T-helper 1 cell treated with Interleukin-12 subunit alpha and Interleukin-12 subunit beta and Interleukin-4 antibody, amounts not matched to agents 30 μg/mL and 1 μg/mL, for 36 hours (primary cell): ENCODE results near the gene NKPD1.
A peak's percentile ranks its signal among the peaks of the same experiment; 100 is the strongest.

Source experiments
- H3K27ac Mint-ChIP-seq: one replicate; pipeline ENCODE4 v1.8.0; 2021; ENCODE audit warnings: mild to moderate bottlenecking, mixed read lengths
- H3K27me3 Mint-ChIP-seq: one replicate; pipeline ENCODE4 v1.8.0; 2021; ENCODE audit warnings: low read depth, mixed read lengths
- H3K36me3 Mint-ChIP-seq: one replicate; pipeline ENCODE4 v1.8.0; 2021; ENCODE audit warnings: low read depth, mixed read lengths
- H3K4me1 Mint-ChIP-seq: one replicate; pipeline ENCODE4 v1.8.0; 2021; ENCODE audit warnings: low read depth, mixed read lengths
- H3K4me3 Mint-ChIP-seq: one replicate; pipeline ENCODE4 v1.8.0; 2021; ENCODE audit warnings: mild to moderate bottlenecking, moderate library complexity, mixed read lengths
- H3K9me3 Mint-ChIP-seq: one replicate; pipeline ENCODE4 v1.8.0; 2021; ENCODE audit warnings: mixed read lengths

NKPD1 gene

GRCh38 chr19:45152504-45153338 lies 8.1 kb downstream of the NKPD1 start:
- H3K4me3 Mint-ChIP-seq, result peak overlapping the region; percentile 69
- peaks cover 31% of the 10 kb centered on the region for H3K27me3 Mint-ChIP-seq
- H3K36me3 Mint-ChIP-seq, result no peaks in the 10 kb centered on the region
- no peaks in the 10 kb centered on the region for H3K9me3 Mint-ChIP-seq
- peak overlapping the region; percentile 29 for H3K27ac Mint-ChIP-seq
- peaks cover 13% of the 10 kb centered on the region for H3K4me1 Mint-ChIP-seq

GRCh38 chr19:45151821-45152503 lies 8.8 kb downstream of the NKPD1 start:
- Mint-ChIP-seq H3K27ac (no peak overlapping the region), H3K27me3 (peaks cover 27% of the 10 kb centered on the region)

GRCh38 chr19:45151320-45151719 lies 9.5 kb downstream of the NKPD1 start:
- H3K36me3 Mint-ChIP-seq, result no peaks in the 10 kb centered on the region
- no peaks in the 10 kb centered on the region for H3K9me3 Mint-ChIP-seq
- H3K4me1 Mint-ChIP-seq, result peaks cover 13% of the 10 kb centered on the region

More at GRCh38 chr19:45151821-45152503, 8.8 kb downstream of the NKPD1 start:
- Mint-ChIP-seq H3K9me3 (no peaks in the 10 kb centered on the region), H3K4me3 (no peak overlapping the region), H3K4me1 (peaks cover 13% of the 10 kb centered on the region), H3K36me3 (no peaks in the 10 kb centered on the region)

GRCh38 chr19:45150751-45151281 lies 10.0 kb downstream of the NKPD1 start:
- peaks cover 27% of the 10 kb centered on the region for H3K27me3 Mint-ChIP-seq
- H3K4me1 Mint-ChIP-seq, result peaks cover 13% of the 10 kb centered on the region
- no peaks in the 10 kb centered on the region for H3K36me3 Mint-ChIP-seq
- H3K9me3 Mint-ChIP-seq, result no peaks in the 10 kb centered on the region
- no peak overlapping the region for H3K27ac Mint-ChIP-seq
- no peak overlapping the region for H3K4me3 Mint-ChIP-seq

More at GRCh38 chr19:45151320-45151719, 9.5 kb downstream of the NKPD1 start:
- Mint-ChIP-seq H3K4me3 (no peak overlapping the region), H3K27me3 (peaks cover 27% of the 10 kb centered on the region), H3K27ac (no peak overlapping the region)

- Mint-ChIP-seq H3K4me1 (peaks cover 13% of the 10 kb centered on the region), H3K9me3 (no peaks in the 10 kb centered on the region), H3K27ac (no peak overlapping the region), H3K27me3 (peaks cover 24% of the 10 kb centered on the region), H3K36me3 (no peaks in the 10 kb centered on the region), H3K4me3 (no peak overlapping the region)
These were observed 10.6 kb downstream of the NKPD1 start for GRCh38 chr19:45150180-45150579.

GRCh38 chr19:45149129-45149528 lies 11.7 kb downstream of the NKPD1 start:
- H3K27ac Mint-ChIP-seq, result no peak overlapping the region
- peaks cover 10% of the 10 kb centered on the region for H3K4me1 Mint-ChIP-seq
- no peaks in the 10 kb centered on the region for H3K36me3 Mint-ChIP-seq
- H3K4me3 Mint-ChIP-seq, result no peak overlapping the region
- no peaks in the 10 kb centered on the region for H3K9me3 Mint-ChIP-seq
- H3K27me3 Mint-ChIP-seq, result peaks cover 18% of the 10 kb centered on the region

GRCh38 chr19:45147835-45148676 lies 12.7 kb downstream of the NKPD1 start:
- H3K4me1 Mint-ChIP-seq, result peaks cover 6% of the 10 kb centered on the region
- H3K36me3 Mint-ChIP-seq, result peaks cover under 1% of the 10 kb centered on the region
- peaks cover 13% of the 10 kb centered on the region for H3K27me3 Mint-ChIP-seq
- no peaks in the 10 kb centered on the region for H3K9me3 Mint-ChIP-seq
- no peak overlapping the region for H3K27ac Mint-ChIP-seq
- no peak overlapping the region for H3K4me3 Mint-ChIP-seq

- H3K4me1 Mint-ChIP-seq, result peaks cover 2% of the 10 kb centered on the region
- peaks cover 7% of the 10 kb centered on the region for H3K27me3 Mint-ChIP-seq
- peaks cover 3% of the 10 kb centered on the region for H3K36me3 Mint-ChIP-seq
- H3K27ac Mint-ChIP-seq, result no peak overlapping the region
- H3K4me3 Mint-ChIP-seq, result no peak overlapping the region
- no peaks in the 10 kb centered on the region for H3K9me3 Mint-ChIP-seq
These were observed 14.0 kb downstream of the NKPD1 start for GRCh38 chr19:45146741-45147205.

GRCh38 chr19:45146251-45146650 lies 14.5 kb downstream of the NKPD1 start:
- Mint-ChIP-seq H3K9me3 (no peaks in the 10 kb centered on the region), H3K4me1 (peaks cover 2% of the 10 kb centered on the region), H3K4me3 (no peak overlapping the region), H3K36me3 (peaks cover 6% of the 10 kb centered on the region), H3K27me3 (peaks cover 2% of the 10 kb centered on the region), H3K27ac (no peak overlapping the region)

GRCh38 chr19:45145270-45146189 lies 15.3 kb downstream of the NKPD1 start:
- H3K4me1 Mint-ChIP-seq, result peaks cover 2% of the 10 kb centered on the region
- H3K9me3 Mint-ChIP-seq, result no peaks in the 10 kb centered on the region
- H3K27ac Mint-ChIP-seq, result no peak overlapping the region
- H3K27me3 Mint-ChIP-seq, result no peaks in the 10 kb centered on the region
- no peak overlapping the region for H3K4me3 Mint-ChIP-seq
- peaks cover 6% of the 10 kb centered on the region for H3K36me3 Mint-ChIP-seq

- Mint-ChIP-seq H3K27me3 (no peaks in the 10 kb centered on the region), H3K36me3 (peaks cover 6% of the 10 kb centered on the region), H3K9me3 (no peaks in the 10 kb centered on the region), H3K4me1 (peaks cover 2% of the 10 kb centered on the region), H3K27ac (no peak overlapping the region), H3K4me3 (no peak overlapping the region)
These were observed 16.1 kb downstream of the NKPD1 start for GRCh38 chr19:45144431-45145269.

- peaks cover 6% of the 10 kb centered on the region for H3K36me3 Mint-ChIP-seq
- no peak overlapping the region for H3K27ac Mint-ChIP-seq
- no peaks in the 10 kb centered on the region for H3K9me3 Mint-ChIP-seq
- H3K4me1 Mint-ChIP-seq, result peaks cover 3% of the 10 kb centered on the region
- no peaks in the 10 kb centered on the region for H3K27me3 Mint-ChIP-seq
- no peak overlapping the region for H3K4me3 Mint-ChIP-seq
These were observed 18.1 kb downstream of the NKPD1 start for GRCh38 chr19:45142726-45143110.
